Prostate gland (tissue), 2 donors: Measurements from ENCODE around the gene VIPR2. TPM values are rescaled to one million over a fixed set of nuclear protein-coding genes. Genes with fewer than 3 reads are reported as not detected.

ENCODE experiments used
- DNase-seq: peaks from one replicate; pipeline ENCODE4 v3.0.0-alpha.2; 2019; ENCODE audit warnings: low spot score
- H3K27ac ChIP-seq, 2 donors: fragments of 200-600 bp; sonication (generic); 2 replicates each; pipeline ENCODE4 v1.5.1; 2017 to 2019
- H3K27me3 ChIP-seq: fragments of 200-600 bp; sonication (generic); replicated peaks from 2 replicates; pipeline ENCODE4 v1.5.1; 2019; ENCODE audit not compliant: insufficient read depth
- H3K36me3 ChIP-seq, 2 donors: fragments of 200-600 bp; sonication (generic); 1 replicate in 1 of 2; 2 replicates in 1 of 2; pipeline versions ENCODE4 v1.5.1 to v1.8.1; 2017 to 2019
- H3K4me1 ChIP-seq: fragments of 200-600 bp; sonication (generic); replicated peaks from 2 replicates; pipeline ENCODE4 v1.5.1; 2019
- H3K4me3 ChIP-seq, 2 donors: fragments of 200-600 bp; sonication (generic); 2 replicates each; pipeline ENCODE4 v1.5.1; 2017 to 2019
- H3K9me3 ChIP-seq: fragments of 200-600 bp; sonication (generic); 2 replicates; pipeline ENCODE4 v1.5.1; 2017
- CTCF ChIP-seq, 4 experiments: fragments of 200-600 bp in 2 of 4; fragments of 450-650 bp in 2 of 4; sonication (generic) in 2 of 4; IDR thresholded peaks; 1 replicate in 3 of 4; 2 replicates in 1 of 4; pipeline ENCODE4 v1.5.1; 2016 to 2019; ENCODE audit warnings: antibody characterized with exemption in 4 of 4, mild to moderate bottlenecking in 2 of 4, moderate library complexity in 2 of 4
- POLR2A ChIP-seq: fragments of 450-650 bp; IDR thresholded peaks from one replicate; pipeline ENCODE4 v1.6.1; 2016; ENCODE audit warnings: antibody characterized with exemption, mild to moderate bottlenecking
- POLR2AphosphoS5 ChIP-seq: sonication (generic); formaldehyde crosslinking; IDR thresholded peaks from one replicate; pipeline ENCODE4 v1.6.1; 2017; ENCODE audit warnings: antibody characterized with exemption
- WGBS: methylation state at CpG from one replicate; pipeline ENCODE4 v1.1.5; 2018; 5-methylcytosine and 5-hydroxymethylcytosine counted together
- intact Hi-C: fragments of 100-400 bp; cut with DNase I; formaldehyde crosslinking; loops from one replicate; pipeline ENCODE4 v1.14.2; 2022
- total RNA-seq, 2 donors: library from RNA; depleted of rRNA; stranded (reverse); fragments of >200 nt; gene quantifications; one replicate each; pipeline ENCODE4 v1.1.0, GENCODE V29; 2016

The VIPR2 gene, protein sequence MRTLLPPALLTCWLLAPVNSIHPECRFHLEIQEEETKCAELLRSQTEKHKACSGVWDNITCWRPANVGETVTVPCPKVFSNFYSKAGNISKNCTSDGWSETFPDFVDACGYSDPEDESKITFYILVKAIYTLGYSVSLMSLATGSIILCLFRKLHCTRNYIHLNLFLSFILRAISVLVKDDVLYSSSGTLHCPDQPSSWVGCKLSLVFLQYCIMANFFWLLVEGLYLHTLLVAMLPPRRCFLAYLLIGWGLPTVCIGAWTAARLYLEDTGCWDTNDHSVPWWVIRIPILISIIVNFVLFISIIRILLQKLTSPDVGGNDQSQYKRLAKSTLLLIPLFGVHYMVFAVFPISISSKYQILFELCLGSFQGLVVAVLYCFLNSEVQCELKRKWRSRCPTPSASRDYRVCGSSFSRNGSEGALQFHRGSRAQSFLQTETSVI
- 10 to 100 TPM in 1 of 2 donors, 1 to 10 TPM in 1; 1.0 to 13.5 TPM for total RNA-seq

DNA sequence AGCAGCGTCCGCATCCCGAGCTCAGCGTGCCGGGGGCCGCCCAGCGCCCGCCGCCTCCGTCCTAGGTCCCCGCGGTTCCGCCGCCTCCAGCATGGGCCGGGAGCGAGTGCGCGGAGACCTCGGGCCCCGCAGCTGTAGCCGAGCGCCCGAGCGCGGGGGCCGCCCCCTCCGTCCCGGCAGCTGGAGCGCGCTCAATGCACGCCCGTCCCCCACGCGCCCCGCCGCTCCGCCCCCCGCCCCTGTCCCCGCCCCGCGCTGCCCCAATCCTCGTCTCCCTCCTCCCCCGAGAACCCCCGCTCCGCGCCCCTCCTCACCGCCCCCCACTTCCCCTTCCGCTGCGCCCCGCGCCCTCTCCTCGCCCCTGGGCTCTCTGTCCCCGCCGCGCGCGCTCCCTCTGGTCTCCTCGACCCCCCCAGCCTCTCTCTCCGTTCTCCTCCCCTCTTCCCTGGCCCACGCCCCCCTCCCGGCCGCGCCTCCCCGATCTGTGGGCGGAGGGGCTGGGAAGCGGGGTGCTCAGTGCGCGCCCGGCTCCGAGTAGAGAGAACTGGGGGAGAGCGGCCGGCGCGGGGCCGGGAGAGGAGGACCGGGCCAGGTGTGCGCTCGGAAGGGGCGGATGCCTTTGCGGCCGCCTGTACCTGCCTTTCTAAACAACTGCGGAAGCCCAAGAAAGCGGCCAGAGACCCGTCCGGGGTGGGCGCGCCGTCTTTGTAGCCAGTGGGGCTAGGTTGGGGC is at the start of gene VIPR2:
Gene VIPR2, minus strand, starts transcription at position 110 of the 732 bp plus-strand sequence. Its CDS starts 96 bp downstream, at position 14.
- intact Hi-C loops: no loop called here
- Histone ChIP-seq H3K27me3 (peaks cover 2% of the 10 kb centered on the region), H3K4me3 (peak within 1 kb of the TSS; percentile 40 to 57), H3K27ac (peak within 1 kb of the TSS; percentile 54 to 72), H3K36me3 (no peaks in the 10 kb centered on the region), H3K9me3 (no peaks in the 10 kb centered on the region), H3K4me1 (no peaks in the 10 kb centered on the region)
- peak; percentile 33 for DNase-seq
- WGBS: under 1% methylated on average over 46 of the region's 88 CpGs
- TF ChIP-seq POLR2A: no peak
- no peak for TF ChIP-seq POLR2AphosphoS5
- TF ChIP-seq CTCF (IDR thresholded peaks at IDR 0.05): no peak

GRCh38 chr7:159193543-159194090 is 49.0 kb upstream of the VIPR2 start:
- intact Hi-C loops: no loop called here
- DNase-seq: no peak

GRCh38 chr7:159192725-159193453 is 48.2 kb upstream of the VIPR2 start:
- 60% methylated on average over 13 of the region's 13 CpGs for WGBS

More at GRCh38 chr7:159193543-159194090, 49.0 kb upstream of the VIPR2 start:
- 53% methylated on average over 4 of the region's 4 CpGs for WGBS
- Histone ChIP-seq H3K36me3 (no peaks in the 10 kb centered on the region), H3K27me3 (no peaks in the 10 kb centered on the region), H3K4me3 (no peak overlapping the region), H3K27ac (no peak overlapping the region), H3K9me3 (no peaks in the 10 kb centered on the region), H3K4me1 (no peaks in the 10 kb centered on the region)
- TF ChIP-seq POLR2A: no peak
- no peak for TF ChIP-seq CTCF (IDR thresholded peaks at IDR 0.05)
- no peak for TF ChIP-seq POLR2AphosphoS5

DNA sequence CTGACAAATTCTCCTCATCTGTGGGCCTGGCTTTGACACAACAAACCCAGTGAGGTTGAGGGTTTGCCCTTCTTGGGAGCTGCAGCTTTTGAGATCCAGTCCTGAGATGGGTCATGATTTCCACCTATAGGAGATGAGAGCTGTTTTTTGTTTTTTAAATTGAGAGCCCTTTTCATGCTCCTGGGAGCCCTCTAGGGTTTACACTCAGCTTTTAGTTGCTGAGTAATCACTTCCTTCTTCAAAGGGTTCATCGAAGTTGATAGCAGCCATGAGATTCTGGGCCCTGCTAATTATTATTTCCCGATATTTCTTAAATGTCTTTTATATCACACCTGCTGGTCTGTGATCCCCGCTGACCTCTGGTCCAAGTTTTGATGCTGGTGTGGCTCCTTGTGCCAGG is 47.3 kb upstream of the VIPR2 start:
- TF ChIP-seq POLR2A (no peak), CTCF (IDR thresholded peaks at IDR 0.05) (no peak), POLR2AphosphoS5 (no peak)
- no peak overlapping the region for H3K27ac ChIP-seq

More at GRCh38 chr7:159192725-159193453, 48.2 kb upstream of the VIPR2 start:
- no peak for DNase-seq
- Histone ChIP-seq H3K27ac (no peak overlapping the region), H3K27me3 (no peaks in the 10 kb centered on the region), H3K4me3 (no peak overlapping the region), H3K36me3 (no peaks in the 10 kb centered on the region), H3K4me1 (no peaks in the 10 kb centered on the region), H3K9me3 (no peaks in the 10 kb centered on the region)
- TF ChIP-seq CTCF (IDR thresholded peaks at IDR 0.05) (no peak), POLR2A (no peak), POLR2AphosphoS5 (no peak)
- intact Hi-C loops: no loop called here

More for the DNA sequence above, 47.3 kb upstream of the VIPR2 start:
- no peak for DNase-seq
- H3K4me3 ChIP-seq: no peak overlapping the region
- H3K4me1 ChIP-seq: no peaks in the 10 kb centered on the region
- H3K27me3 ChIP-seq: no peaks in the 10 kb centered on the region
- WGBS: 89% methylated on average over 3 of the region's 3 CpGs
- intact Hi-C loops: no loop called here
- no peaks in the 10 kb centered on the region for H3K36me3 ChIP-seq
- H3K9me3 ChIP-seq: no peaks in the 10 kb centered on the region
